ENCODE data around the gene TPST2.

The TPST2 gene

GRCh38 chr22:26553056-26553752 lies 36.7 kb downstream of the TPST2 start:
- no peak for DNase-seq

GRCh38 chr22:26552466-26552865 lies 37.5 kb downstream of the TPST2 start:
- DNase-seq = no peak

- no peak for DNase-seq
These were observed 38.4 kb downstream of the TPST2 start for GRCh38 chr22:26551568-26551967.

- DNase-seq = no peak
These were observed 39.4 kb downstream of the TPST2 start for GRCh38 chr22:26550498-26551033.

- DNase-seq = no peak
These were observed 39.9 kb downstream of the TPST2 start for GRCh38 chr22:26549902-26550497.

DNA sequence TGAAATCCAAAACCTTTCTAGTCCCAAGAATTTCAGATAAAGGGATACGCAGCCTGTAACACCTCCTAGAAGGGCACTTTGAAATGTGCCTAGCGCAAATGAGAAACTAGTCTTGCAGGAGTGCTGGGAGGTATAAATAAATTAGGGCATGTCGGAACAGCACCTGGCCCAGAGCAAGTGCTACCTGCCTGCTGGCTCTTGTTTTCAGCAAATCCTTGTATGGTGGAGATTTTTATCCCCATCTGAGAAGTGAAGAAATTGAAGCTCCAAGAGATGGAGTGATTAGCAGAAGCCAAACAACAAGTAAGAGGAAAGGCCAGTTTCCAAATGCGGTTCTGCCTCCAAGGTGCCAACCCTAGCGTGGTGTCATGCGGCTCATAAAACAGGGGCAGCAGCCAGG lies 40.9 kb downstream of the TPST2 start:
- no peak for DNase-seq

DNA sequence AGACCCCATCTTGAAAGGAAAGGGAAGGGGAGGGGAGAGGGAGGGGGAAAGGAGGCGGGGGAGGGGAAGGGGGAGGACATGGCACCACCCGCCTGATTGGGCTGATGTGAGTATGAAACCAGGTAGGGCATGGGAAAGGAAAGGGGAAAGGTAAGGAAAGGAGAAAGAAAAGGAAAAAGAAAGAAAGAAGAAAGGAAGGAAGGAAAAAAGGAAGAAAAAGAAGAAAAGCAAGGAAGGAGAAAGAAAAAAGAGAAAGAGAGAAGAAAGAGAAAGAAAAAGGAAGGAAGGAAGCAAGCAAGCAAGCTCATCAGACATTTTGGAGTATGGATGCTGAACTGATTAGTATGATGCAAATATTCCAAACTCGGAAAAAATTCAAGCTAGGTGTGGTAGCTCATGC lies 41.6 kb downstream of the TPST2 start:
- DNase-seq = no peak

- no peak for DNase-seq
These were observed 42.1 kb downstream of the TPST2 start for GRCh38 chr22:26547837-26548236.

DNA sequence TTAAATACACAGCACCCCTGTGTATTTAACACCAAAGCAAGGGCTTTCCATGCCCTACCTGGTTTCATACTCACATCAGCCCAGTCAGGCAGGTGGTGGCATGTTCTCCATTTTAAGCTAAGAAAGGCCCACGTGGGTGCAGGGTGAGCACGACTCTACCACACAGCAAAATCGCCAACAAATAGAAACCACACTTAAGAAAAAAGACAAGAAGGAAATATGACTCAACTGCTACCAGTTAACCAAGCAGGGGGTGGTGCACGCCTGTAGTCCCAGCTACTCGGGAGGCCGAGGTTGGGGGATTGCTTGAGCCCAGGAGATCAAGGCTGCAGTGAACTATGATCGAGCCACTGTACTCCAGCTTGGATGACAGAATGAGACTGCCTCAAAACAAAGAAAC lies 42.5 kb downstream of the TPST2 start:
- peak in 2 of 5 experiments; percentile 6 to 49 for DNase-seq

GRCh38 chr22:26546282-26546681 lies 43.6 kb downstream of the TPST2 start:
- no peak for DNase-seq

- DNase-seq = no peak
These were observed 44.1 kb downstream of the TPST2 start for GRCh38 chr22:26545827-26546226.

DNA sequence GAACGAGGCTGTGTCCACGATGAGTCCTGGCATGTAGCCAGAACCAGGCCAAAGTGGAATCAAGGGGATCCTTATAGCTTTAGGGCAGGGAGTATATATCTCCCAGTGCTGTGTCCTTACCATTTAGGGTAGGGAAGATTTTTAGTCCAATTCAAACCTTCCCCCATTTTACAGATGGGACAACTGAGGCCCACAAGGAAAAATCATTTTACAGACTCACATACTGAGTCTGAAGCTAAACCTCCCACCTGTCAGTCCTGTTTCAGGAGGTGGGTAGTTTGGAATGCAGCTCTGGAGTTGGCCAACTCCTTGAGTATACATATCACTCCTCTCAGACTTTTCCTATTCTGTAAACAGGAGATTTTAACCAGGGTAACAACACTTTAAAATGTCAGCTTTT lies 44.5 kb downstream of the TPST2 start:
- DNase-seq = no peak

DNA sequence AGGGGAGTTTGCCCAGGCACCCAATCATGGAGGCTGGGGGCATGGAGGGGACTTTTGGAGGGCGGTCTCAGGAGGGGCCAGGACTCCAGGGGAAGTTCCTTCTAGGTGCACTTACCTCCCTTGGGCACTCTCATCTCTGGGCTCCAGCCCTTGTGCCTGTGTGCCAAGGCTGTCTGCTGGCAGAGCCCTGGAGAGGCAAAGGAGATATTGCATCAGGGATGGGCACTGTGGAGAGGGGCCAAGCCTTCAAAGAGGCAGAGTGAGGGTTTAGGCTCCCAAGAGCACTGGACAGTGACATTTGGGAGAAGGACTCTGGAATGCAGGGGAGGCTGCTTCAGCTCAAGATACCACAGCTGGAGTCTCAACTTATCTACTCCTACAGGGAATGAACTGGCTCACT lies 45.4 kb downstream of the TPST2 start:
- DNase-seq = no peak

- DNase-seq = peak in 1 of 5 experiments; percentile 7
These were observed 47.1 kb downstream of the TPST2 start for GRCh38 chr22:26542831-26543230.

DNA sequence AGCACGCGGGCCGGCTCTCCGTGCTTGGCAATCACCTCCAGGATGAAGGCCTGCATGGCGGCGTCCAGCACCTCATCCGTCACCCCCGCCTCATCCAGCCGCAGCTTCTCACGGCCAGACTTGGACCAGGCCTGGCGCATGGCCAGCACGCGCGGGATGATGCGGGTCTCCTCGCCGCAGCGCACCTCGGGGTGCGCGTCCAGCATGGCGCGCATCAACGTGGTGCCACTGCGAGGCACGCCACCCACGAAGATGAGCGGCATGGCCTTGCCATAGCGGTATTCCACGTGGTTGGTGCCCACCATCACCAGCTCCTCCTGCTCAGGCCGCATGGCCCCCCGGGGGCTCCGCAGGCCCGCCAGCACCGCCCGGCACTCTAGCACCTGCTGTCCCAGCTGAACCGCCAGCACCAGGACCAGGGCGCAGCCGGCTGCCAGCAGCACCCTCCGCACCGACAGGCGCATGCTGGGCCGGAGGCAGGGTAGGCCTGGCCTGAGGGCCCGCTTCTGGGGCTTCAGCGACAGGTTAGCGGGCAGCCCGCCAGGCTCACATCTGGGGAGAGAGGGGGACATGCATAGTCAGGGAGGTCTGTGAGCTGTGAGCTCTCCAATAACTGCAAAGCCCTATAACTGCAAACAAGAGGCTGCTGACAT lies 48.6 kb downstream of the TPST2 start:
- DNase-seq = no peak

DNA sequence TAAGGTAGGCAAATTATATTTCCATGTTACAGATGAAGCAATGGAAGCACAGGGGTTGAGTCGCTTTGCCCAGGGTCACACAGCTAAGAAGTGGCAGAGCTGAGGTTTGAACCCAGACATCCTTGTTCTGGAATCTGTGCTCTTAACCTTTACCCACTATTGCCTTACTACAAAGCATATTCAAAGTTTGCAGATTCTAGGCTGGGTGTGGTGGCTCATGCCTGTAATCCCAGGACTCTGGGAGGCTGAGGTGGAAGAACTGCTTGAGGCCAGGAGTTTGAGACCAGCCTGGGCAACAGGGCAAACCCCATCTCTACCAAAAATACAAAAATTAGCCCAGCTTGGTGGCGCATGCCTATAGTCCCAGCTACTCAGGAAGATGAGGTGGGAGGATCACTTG lies 49.8 kb downstream of the TPST2 start:
- no peak for DNase-seq

- DNase-seq = no peak
These were observed 53.2 kb downstream of the TPST2 start for GRCh38 chr22:26536762-26537134.

GRCh38 chr22:26536056-26536761 lies 53.7 kb downstream of the TPST2 start:
- DNase-seq = no peak

- no peak for DNase-seq
These were observed 54.4 kb downstream of the TPST2 start for GRCh38 chr22:26535603-26535908.

DNA sequence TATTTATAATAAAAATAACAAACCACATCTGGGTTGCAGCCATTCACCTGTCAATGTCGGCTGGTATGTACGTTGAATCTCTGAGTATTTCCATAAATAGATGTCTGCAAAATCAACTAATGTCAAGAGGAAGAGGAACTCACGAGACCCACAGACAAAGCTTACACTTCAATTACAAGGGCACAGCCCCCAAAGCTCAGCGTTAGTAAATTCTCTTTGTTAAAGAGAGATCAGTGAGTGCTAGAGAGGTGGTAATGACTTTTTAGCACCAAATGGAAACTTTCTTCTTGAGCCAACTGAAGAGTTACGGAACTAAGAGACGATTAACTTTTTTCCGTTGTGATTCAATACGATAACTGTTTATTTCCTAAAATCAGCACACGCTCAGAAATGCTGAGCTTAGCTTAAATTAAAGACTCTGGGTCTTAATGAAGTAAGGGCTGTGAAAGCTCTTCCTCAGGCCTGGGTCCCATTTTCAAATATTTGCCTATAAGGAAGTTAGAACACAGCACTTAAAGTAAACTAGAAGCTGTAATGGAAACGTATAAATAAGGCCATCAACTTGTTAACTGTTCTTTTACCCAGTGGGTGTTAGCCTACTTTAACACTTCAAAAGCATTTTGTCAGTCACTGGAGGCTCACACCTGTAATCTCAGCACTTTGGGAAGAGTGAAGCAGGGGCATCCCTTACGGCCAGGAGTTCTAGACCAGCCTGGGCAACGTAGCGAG lies 54.9 kb downstream of the TPST2 start:
- no peak for DNase-seq

GRCh38 chr22:26534171-26534855 lies 55.6 kb downstream of the TPST2 start:
- DNase-seq = no peak

DNA sequence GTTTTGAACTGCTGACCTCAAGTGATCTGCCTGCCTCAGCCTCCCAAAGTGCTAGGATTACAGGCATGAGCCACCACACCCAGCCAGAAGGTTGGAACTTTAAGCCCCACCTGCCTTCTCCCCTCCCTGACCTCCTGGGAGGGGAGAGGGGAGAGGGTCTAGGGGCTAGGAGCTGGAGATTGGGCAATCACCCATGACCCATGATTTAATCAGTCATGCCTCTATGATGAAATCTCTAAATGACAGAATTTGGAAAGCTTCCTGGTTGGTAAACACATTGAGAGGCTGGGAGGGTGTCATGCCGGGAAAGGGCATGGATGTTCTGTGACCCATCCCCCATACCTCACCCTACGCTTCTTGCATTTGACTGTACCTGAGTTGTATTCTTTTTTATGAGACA lies 60.6 kb downstream of the TPST2 start:
- DNase-seq = no peak

All from T-helper 2 cell (primary cell).